HG03103 (cell line): ENCODE measurements around the gene STAC.
"Not testable (repeated sequence)": the region's sequence is repeated elsewhere in the genome, so short reads cannot be mapped to it uniquely, and the experiment has no call there.

Source experiments
- ATAC-seq: cut with Tn5 transposase; IDR thresholded peaks from one replicate; pipeline ENCODE4 v1.9.1; 2021; ENCODE audit warnings: low read depth; ENCODE audit not compliant: unreplicated experiment

The STAC gene

DNA sequence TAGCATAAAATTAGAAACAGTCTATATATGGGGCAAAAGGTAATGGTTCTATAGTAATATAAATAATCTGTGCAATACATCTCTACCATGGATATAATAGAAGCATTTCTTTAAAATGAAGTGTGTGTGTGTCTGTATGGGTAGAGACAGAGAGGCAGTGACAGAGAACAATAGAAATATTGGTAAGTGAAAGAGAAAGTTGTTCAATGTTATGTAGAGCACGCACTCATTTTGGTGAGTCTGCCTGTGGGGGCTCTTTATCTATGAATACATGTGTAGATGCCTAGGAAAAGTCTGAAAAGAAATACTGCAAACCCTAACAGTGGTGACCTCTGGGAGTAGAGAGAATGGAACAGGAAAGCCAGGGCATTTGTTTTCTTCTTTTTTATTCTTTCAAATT, 182.6 kb downstream of the STAC start:
- ATAC-seq = no peak

DNA sequence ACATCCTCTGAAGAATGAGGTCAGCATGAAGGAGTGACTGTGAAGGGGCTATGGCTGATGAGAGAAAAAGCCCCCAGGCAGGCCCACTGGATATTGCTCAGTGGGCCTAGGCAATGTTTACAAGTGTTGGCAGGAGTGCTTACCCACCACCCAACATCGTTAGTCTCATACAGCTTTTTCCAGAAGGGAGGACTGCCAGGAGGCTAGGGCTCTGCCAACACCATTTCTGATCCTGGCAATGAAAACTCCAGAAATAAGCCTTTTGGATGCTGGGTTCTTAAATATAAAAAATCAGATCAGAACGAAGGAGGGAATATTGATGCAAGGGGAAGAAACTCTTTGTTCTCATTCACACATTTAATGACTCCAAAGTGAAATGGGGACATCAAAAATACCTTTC, 194.9 kb downstream of the STAC start:
- no peak for ATAC-seq

- not testable (repeated sequence) for ATAC-seq
Observed at GRCh38 chr3:36578418-36578817, 198.1 kb downstream of the STAC start.

DNA sequence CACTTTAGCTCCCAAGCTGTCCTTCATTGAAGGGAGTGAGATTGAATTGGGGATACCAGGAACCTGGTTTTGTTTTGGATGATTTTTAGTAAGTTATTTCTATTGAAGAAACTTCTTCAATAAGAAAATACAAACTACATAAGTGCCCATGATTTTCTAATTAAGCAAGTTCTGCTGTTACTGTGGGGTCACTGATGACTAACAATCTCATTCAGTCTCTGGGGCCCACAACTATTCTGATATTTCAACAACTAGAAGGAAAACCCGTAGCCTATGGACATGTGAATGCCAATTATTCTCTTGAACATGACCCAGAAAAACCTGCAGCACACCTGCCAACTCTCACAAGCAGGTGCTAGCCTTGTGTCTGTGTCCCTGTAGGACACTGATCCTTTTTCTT, 199.4 kb downstream of the STAC start:
- no peak for ATAC-seq

- ATAC-seq = no peak
Observed at GRCh38 chr3:36580716-36581115, 200.4 kb downstream of the STAC start.

- no peak for ATAC-seq
Observed at GRCh38 chr3:36591959-36592358, 211.7 kb downstream of the STAC start.

- no peak for ATAC-seq
Observed at GRCh38 chr3:36595511-36595910, 215.2 kb downstream of the STAC start.

DNA sequence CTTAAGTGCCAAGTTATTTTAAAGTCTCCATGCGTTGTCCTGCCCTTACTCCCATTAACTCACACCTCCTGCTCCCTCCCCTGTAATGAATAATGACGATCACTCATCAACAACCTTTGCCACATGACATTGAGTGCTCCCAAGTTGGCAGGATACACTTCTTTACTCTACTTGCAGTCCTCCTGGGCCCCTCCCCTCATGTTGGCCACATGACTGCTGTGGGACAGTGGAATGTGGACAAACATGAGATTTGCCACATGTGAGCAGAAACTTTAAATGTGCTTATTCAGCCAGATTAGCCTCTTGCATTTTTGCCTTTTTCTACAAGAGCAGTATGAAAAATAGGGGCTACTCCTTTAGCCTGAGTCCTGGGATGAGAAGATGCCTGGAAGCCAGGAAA, 216.1 kb downstream of the STAC start:
- no peak for ATAC-seq

GRCh38 chr3:36597422-36597821, 217.1 kb downstream of the STAC start:
- ATAC-seq = no peak
